Activated naive CD4-positive, alpha-beta T cell treated with anti-CD3 and anti-CD28 coated beads, Interleukin-2, amount 50 U/mL, for 16 hours (primary cell): ENCODE data around the gene OR2T10.
A peak's percentile ranks its signal among the peaks of the same experiment; 100 is the strongest.
"Not testable (repeated sequence)": the region's sequence is repeated elsewhere in the genome, so short reads cannot be mapped to it uniquely, and the experiment has no call there.

ENCODE experiments used
- DNase-seq: peaks from one replicate; pipeline ENCODE4 v3.0.0-alpha.2; 2020

OR2T10 gene, protein sequence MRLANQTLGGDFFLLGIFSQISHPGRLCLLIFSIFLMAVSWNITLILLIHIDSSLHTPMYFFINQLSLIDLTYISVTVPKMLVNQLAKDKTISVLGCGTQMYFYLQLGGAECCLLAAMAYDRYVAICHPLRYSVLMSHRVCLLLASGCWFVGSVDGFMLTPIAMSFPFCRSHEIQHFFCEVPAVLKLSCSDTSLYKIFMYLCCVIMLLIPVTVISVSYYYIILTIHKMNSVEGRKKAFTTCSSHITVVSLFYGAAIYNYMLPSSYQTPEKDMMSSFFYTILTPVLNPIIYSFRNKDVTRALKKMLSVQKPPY

GRCh38 chr1:248597589-248597988 is at the start of gene OR2T10:
Gene OR2T10, minus strand, starts transcription at chr1:248597700. Its CDS starts 3,932 bp downstream, at chr1:248593768.
- DNase-seq = no peak

- DNase-seq = not testable (repeated sequence)
Observed at GRCh38 chr1:248645178-248645577, 47.7 kb upstream of the OR2T10 start, which contains the start of gene OR2T35. Gene OR2T35, minus strand, starts transcription at chr1:248645278. Its CDS starts 6,020 bp downstream, at chr1:248639258.

GRCh38 chr1:248642971-248643651 is 45.6 kb upstream of the OR2T10 start:
- not testable (repeated sequence) for DNase-seq

DNA sequence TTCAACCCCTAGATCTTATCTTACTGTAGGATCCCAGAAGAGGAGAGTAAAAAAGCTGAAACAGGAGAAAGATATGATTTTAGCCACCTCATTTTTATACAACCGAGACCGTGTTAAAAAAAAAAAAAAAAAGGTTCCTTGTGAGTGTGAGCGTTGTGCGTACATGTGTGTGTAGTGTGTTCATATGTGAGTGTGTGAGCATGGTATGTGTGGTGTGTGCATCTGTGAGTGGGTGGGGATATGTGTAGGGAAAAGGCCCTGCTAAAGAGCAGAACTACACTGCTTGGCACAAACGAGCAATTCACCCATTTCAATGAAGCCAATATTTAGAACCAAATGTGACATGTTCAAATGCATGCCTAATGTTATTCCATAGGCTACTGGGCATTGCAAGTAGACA is 44.1 kb upstream of the OR2T10 start:
- not testable (repeated sequence) for DNase-seq

GRCh38 chr1:248640906-248641305 is 43.4 kb upstream of the OR2T10 start:
- not testable (repeated sequence) for DNase-seq

DNA sequence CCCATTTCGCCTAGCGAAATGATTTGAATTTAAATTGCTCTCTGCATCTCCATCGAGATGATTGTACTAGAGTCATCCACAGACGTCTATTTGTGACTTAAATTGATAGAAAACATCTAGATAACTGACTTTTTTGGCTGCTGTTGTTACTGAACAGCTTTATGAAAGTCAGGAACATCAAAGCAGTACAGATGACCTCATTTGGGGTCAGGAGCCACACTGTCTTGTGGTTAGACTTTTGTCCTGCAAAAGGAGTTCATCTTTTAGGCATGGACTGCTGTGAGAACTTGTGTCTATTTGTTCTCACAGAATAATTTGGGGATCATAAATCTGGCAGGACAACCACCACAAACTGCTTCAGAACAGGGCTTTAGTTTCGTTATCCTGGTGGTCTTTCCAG is 42.2 kb upstream of the OR2T10 start:
- DNase-seq = not testable (repeated sequence)

GRCh38 chr1:248636612-248637011 is 39.1 kb upstream of the OR2T10 start:
- not testable (repeated sequence) for DNase-seq

DNA sequence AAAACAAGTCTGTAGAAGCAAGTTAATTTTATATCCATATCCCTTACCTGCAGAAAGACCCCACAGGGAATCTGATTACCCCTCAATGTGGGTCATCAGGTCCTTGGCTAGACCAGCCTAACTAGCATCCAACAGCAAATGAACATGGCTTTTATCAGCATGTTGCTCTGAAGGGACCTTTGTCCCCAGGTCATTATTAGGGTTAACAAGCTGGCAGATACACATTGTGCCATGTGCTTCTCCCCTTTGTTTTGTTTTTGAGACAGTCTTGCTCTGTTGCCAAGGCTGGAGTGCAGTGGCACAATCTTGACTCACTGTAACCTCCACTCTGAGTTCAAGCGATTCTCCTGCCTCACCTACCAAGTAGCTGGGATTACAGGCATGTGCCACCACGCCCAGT is 37.5 kb upstream of the OR2T10 start, which contains the start of gene OR2T11:
Gene OR2T11, minus strand, starts transcription at position 101 of the 400 bp plus-strand sequence. CDS start 7,963 bp downstream, outside the sequence.
- not testable (repeated sequence) for DNase-seq

- DNase-seq = no peak
Observed at GRCh38 chr1:248631354-248632008, 34.0 kb upstream of the OR2T10 start.

GRCh38 chr1:248630551-248630950 is 33.1 kb upstream of the OR2T10 start:
- DNase-seq = no peak

DNA sequence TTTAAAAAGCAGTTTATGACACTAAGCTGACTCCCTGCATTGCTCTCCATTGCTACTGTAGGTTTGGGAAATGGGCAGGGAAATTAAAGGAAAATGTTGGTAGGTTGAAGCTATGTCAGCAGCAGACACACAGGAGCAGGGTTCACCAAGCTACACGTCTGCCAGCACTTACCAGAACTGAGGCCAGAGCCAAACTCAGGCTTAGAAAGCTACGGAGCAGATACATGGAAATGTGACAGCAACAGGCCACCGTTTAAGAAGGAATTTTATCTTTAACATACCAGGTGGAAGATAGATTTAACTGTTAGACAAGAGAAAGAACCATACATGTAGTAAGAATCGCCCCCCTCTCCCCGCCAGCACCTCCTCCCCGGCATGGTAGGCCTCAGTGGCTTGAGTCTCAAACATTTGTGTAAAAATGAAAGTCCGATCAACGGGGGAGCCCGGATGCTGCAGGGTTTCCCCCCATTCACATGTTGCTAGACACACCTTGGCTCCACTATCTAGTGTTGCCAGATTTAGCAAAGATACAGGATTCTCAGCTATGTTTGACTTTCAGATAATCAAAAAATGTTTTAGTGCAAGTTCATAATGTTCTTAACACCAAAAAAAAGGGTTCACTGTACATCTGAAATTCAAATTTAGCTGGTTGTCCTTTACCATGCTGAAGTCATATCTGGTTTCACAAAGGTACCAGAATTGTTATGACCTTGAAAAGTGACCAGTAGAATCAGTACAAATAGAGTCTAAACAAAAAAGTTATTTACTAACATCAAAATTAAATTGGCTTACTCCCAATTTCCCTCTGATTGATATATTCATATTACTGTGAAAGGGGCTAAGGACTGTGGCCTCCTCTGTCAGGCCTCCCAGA is 30.7 kb upstream of the OR2T10 start:
- DNase-seq = no peak

DNA sequence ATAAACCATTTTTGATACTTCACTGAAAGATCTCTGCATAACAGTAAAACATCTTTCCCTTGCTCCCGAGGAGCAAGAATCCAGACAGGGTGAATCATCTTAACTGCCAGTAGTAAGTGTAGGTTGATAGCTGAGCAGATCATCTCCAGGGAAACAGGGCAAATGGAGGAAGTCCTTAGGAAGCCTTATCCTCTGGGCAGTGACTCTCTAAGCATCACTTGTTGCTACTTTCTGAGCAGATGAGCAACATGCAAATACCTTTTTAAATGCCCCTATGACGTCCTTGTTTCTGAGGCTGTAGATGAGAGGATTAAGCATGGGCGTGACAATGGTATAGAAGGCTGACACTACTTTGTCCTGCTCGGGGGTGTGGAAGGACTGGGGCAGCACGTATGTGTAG is 28.5 kb upstream of the OR2T10 start:
- no peak for DNase-seq

GRCh38 chr1:248625166-248625565 is 27.7 kb upstream of the OR2T10 start:
- DNase-seq = no peak

DNA sequence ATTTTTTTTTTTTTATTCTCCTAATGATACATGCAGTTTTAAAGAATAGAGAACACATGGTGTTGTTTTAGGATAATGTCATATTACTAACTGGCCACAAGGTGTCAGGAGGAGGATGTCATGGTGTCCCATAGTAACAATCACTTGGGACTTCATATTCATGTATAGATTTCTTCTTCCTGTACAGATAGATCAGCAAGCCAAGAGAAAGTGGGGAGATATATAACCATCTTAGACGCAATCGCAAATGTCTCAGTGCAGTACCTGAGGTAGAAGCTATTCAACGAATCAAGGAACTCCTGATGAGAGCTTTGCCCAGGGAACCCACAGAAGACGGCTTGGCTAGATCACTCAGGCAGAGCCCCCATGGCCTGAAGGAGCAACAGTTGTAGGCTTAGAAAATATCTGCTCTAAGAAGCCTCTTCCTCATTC is 25.1 kb upstream of the OR2T10 start:
- DNase-seq = no peak

DNA sequence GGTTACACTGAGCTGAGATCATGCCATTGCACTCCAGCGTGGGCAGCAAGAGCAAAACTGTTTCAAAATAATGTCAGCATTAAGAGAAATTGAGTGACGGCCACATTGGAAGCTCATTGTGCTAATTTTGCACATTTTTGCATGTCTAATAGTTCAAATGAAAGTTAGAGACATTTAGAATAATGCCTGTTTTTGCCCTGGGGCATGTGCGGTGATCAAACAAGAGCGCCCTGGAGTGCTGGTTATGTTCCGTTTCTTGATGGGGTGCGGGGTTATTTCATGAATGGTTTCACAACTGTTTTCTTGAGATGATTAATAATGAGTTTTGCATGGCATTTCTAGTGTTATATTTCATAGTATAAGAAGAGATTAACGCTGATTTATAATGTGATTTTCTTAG is 24.3 kb upstream of the OR2T10 start:
- DNase-seq = no peak

- peak; percentile 58 for DNase-seq
Observed at GRCh38 chr1:248618878-248619277, 21.4 kb upstream of the OR2T10 start.

DNA sequence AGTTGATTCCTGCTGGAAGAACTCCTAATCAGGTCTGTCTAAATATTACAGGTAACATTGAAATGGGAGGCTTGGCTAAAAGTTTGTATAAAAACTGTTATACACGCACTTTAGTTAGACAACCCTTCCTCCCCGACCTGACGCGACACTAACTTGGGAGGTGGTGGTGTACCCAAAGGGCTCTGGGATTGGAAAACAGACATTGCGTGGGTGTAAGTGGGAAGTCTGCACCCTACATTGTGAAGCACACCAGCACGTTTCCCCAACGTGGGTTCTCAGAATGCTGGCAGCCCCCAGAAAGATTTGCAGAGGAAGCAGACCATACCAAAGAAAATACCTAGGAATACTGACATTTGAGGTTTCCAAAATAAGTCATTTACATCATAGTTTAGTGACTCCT is 20.6 kb upstream of the OR2T10 start:
- DNase-seq = no peak

GRCh38 chr1:248613742-248614141 is 16.2 kb upstream of the OR2T10 start:
- no peak for DNase-seq

- DNase-seq = peak; percentile 23
Observed at GRCh38 chr1:248611883-248612414, 14.4 kb upstream of the OR2T10 start.

DNA sequence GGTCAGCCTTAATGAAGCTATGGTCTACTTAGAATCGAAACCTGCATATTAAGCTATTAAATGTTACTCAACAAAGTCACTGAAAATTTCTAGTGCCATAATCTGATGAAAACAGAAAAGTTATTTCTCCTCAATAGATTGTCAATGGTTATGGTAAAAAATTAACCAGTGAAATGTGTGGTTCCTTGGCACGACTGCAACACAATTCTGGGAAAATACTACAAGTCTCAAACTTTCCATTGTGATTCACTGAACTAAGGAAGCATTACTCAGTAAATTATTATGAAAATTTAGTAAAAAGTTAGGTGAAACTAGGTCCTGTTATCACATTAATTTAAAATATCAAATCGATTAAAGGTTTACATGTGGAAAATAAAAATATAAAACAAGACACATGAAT is 12.8 kb upstream of the OR2T10 start:
- no peak for DNase-seq

- no peak for DNase-seq
Observed at GRCh38 chr1:248599396-248599795, 1.9 kb upstream of the OR2T10 start.

DNA sequence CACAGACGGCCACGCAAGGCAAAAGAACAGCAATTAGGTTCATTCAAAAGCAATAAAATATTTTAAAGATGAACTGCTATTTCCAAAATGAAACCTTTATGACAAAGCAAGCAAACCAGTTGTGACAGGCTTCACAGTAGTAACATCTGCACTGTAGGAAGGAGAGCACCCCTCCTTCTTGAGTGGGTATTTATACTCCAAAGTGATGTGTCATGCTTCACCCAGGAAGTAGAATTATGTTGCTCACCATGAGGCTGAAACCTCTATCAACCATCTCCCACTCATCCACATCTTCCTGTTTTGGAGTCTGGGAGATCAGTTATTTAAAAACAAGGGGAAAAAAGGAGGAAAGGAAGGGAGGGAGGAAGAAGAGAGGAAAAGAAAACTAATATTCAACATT is 885 bp downstream of the OR2T10 start:
- no peak for DNase-seq
